H9 (cell line): Measurements from ENCODE around the gene GABARAP. TPM values are rescaled to one million over a fixed set of nuclear protein-coding genes. Genes with fewer than 3 reads are reported as not detected.

ENCODE experiments used
- DNase-seq: peaks from one replicate; pipeline ENCODE4 v3.0.0-alpha.2; 2017
- H2AFZ ChIP-seq: one replicate; pipeline ENCODE4 v1.6.1; 2013; ENCODE audit warnings: mild to moderate bottlenecking, low read length, control low read depth, moderate library complexity
- H2AK5ac ChIP-seq: 2 replicates; pipeline ENCODE4 v1.6.1; 2013; ENCODE audit warnings: low read length, control low read depth, mixed read lengths; ENCODE audit not compliant: insufficient read length
- H2BK120ac ChIP-seq: one replicate; pipeline ENCODE4 v1.6.1; 2013; ENCODE audit warnings: low read depth, mild to moderate bottlenecking, low read length, control low read depth, inconsistent platforms; ENCODE audit not compliant: poor library complexity, severe bottlenecking
- H2BK12ac ChIP-seq: 2 replicates; pipeline ENCODE4 v1.6.1; 2013; ENCODE audit warnings: low read length, control low read depth, mixed read lengths, low read depth; ENCODE audit not compliant: insufficient read length
- H2BK15ac ChIP-seq: 2 replicates; pipeline ENCODE4 v1.6.1; 2013; ENCODE audit warnings: low read depth, low read length, control low read depth
- H2BK20ac ChIP-seq: one replicate; pipeline ENCODE4 v1.6.1; 2013; ENCODE audit warnings: low read depth, mild to moderate bottlenecking, low read length, control low read depth, inconsistent platforms; ENCODE audit not compliant: poor library complexity, severe bottlenecking
- H2BK5ac ChIP-seq: 2 replicates; pipeline ENCODE4 v1.6.1; 2013; ENCODE audit warnings: low read length, control low read depth, mixed read lengths; ENCODE audit not compliant: insufficient read length
- H3K14ac ChIP-seq: 2 replicates; pipeline ENCODE4 v1.6.1; 2013; ENCODE audit warnings: low read length, control low read depth; ENCODE audit not compliant: insufficient read depth
- H3K18ac ChIP-seq: 2 replicates; pipeline ENCODE4 v1.6.1; 2013; ENCODE audit warnings: low read depth, mild to moderate bottlenecking, mixed read lengths, low read length, control low read depth; ENCODE audit not compliant: insufficient read length
- H3K23ac ChIP-seq: 2 replicates; pipeline ENCODE4 v1.6.1; 2013; ENCODE audit warnings: low read length, control low read depth, mixed read lengths, low read depth; ENCODE audit not compliant: insufficient read length
- H3K23me2 ChIP-seq: 2 replicates; pipeline ENCODE4 v1.6.1; 2013; ENCODE audit warnings: low read depth, mild to moderate bottlenecking, mixed read lengths, low read length, control low read depth; ENCODE audit not compliant: insufficient read length, poor library complexity, severe bottlenecking
- H3K27ac ChIP-seq: 2 replicates; pipeline ENCODE4 v1.5.1; 2013; ENCODE audit warnings: low read length, control low read depth, mixed read lengths, low read depth; ENCODE audit not compliant: insufficient read length
- H3K27me3 ChIP-seq: 2 replicates; pipeline ENCODE4 v1.6.1; 2013; ENCODE audit warnings: low read length, control low read depth, inconsistent platforms; ENCODE audit not compliant: insufficient read depth
- H3K4ac ChIP-seq: 2 replicates; pipeline ENCODE4 v1.6.1; 2013; ENCODE audit warnings: low read depth, mild to moderate bottlenecking, control low read depth, inconsistent platforms, low read length, moderate library complexity
- H3K4me1 ChIP-seq: 2 replicates; pipeline ENCODE4 v1.6.1; 2013; ENCODE audit warnings: low read length, control low read depth, inconsistent platforms; ENCODE audit not compliant: insufficient read depth
- H3K4me2 ChIP-seq: 2 replicates; pipeline ENCODE4 v1.6.1; 2013; ENCODE audit warnings: low read length, control low read depth, mixed read lengths; ENCODE audit not compliant: insufficient read length, insufficient read depth
- H3K56ac ChIP-seq: 2 replicates; pipeline ENCODE4 v1.6.1; 2013; ENCODE audit warnings: low read depth, mild to moderate bottlenecking, mixed read lengths, low read length, control low read depth; ENCODE audit not compliant: insufficient read length
- H3K79me1 ChIP-seq: 2 replicates; pipeline ENCODE4 v1.6.1; 2013; ENCODE audit warnings: low read depth, mild to moderate bottlenecking, moderate library complexity, low read length, control low read depth, inconsistent platforms; ENCODE audit not compliant: insufficient read depth, poor library complexity, severe bottlenecking
- H3K79me2 ChIP-seq: 2 replicates; pipeline ENCODE4 v1.6.1; 2013; ENCODE audit warnings: low read length, control low read depth, inconsistent platforms; ENCODE audit not compliant: insufficient read depth
- H3K9ac ChIP-seq: 2 replicates; pipeline ENCODE4 v1.6.1; 2013; ENCODE audit warnings: low read length, control low read depth, mixed read lengths; ENCODE audit not compliant: insufficient read length; ENCODE audit errors: extremely low read depth
- H3K9me3 ChIP-seq: one replicate; pipeline ENCODE4 v1.6.1; 2013; ENCODE audit warnings: low read depth, low read length, inconsistent platforms; ENCODE audit not compliant: control insufficient read depth
- H3T11ph ChIP-seq: one replicate; pipeline ENCODE4 v1.6.1; 2013; ENCODE audit warnings: mild to moderate bottlenecking, low read length, control low read depth, inconsistent platforms
- H4K20me1 ChIP-seq: one replicate; pipeline ENCODE4 v1.6.1; 2013; ENCODE audit not compliant: control insufficient read depth, insufficient read length, insufficient read depth
- H4K5ac ChIP-seq: 2 replicates; pipeline ENCODE4 v1.6.1; 2013; ENCODE audit warnings: low read depth, mild to moderate bottlenecking, mixed read lengths, low read length, control low read depth; ENCODE audit not compliant: insufficient read length
- H4K8ac ChIP-seq: replicated peaks from 2 replicates; pipeline ENCODE4 v1.6.1; 2013; ENCODE audit warnings: low read length, control low read depth, mixed read lengths, low read depth; ENCODE audit not compliant: insufficient read length
- H4K91ac ChIP-seq: 2 replicates; pipeline ENCODE4 v1.6.1; 2013; ENCODE audit warnings: low read depth, mild to moderate bottlenecking, moderate library complexity, mixed read lengths, low read length, control low read depth; ENCODE audit not compliant: insufficient read length
- H3K27ac Mint-ChIP-seq, 3 experiments: 2 replicates in 2 of 3; 3 replicates in 1 of 3; pipeline ENCODE4 v1.8.0; 2020 to 2021; ENCODE audit warnings: mixed read lengths in 3 of 3, mild to moderate bottlenecking in 1 of 3, moderate library complexity in 1 of 3
- H3K27me3 Mint-ChIP-seq: 2 replicates; pipeline ENCODE4 v1.8.0; 2021; ENCODE audit warnings: low read depth, mild to moderate bottlenecking, moderate library complexity, mixed read lengths
- H3K36me3 Mint-ChIP-seq, 3 experiments: 2 replicates in 2 of 3; 3 replicates in 1 of 3; pipeline ENCODE4 v1.8.0; 2020 to 2021; ENCODE audit warnings: low read depth in 3 of 3, mixed read lengths in 3 of 3; ENCODE audit not compliant: insufficient read depth in 1 of 3
- H3K4me1 Mint-ChIP-seq, 2 experiments: 2 replicates each; pipeline ENCODE4 v1.8.0; 2020; ENCODE audit warnings: mixed read lengths in 2 of 2
- H3K4me3 Mint-ChIP-seq, 2 experiments: 2 replicates in 1 of 2; 3 replicates in 1 of 2; pipeline ENCODE4 v1.8.0; 2020 to 2021; ENCODE audit warnings: mild to moderate bottlenecking in 2 of 2, mixed read lengths in 2 of 2, moderate library complexity in 1 of 2
- H3K9me3 Mint-ChIP-seq, 2 experiments: 2 replicates in 1 of 2; 3 replicates in 1 of 2; pipeline ENCODE4 v1.8.0; 2020; ENCODE audit warnings: mild to moderate bottlenecking in 2 of 2, mixed read lengths in 2 of 2, moderate library complexity in 1 of 2
- CTCF ChIP-seq: fragments of 200-600 bp; sonication (generic); conservative IDR thresholded peaks from 3 replicates; pipeline ENCODE4 v1.8.0; 2021; ENCODE audit warnings: antibody characterized with exemption, mild to moderate bottlenecking
- WGBS: extraction: QIAGEN DNeasy Blood & Tissue Kit; methylation state at CpG from one replicate; pipeline ENCODE4 v1.1.7; 2013; ENCODE audit warnings: missing lambda C conversion rate, low lambda C conversion rate, mixed read lengths; ENCODE audit not compliant: insufficient read length; ENCODE audit errors: extremely low coverage; 5-methylcytosine and 5-hydroxymethylcytosine counted together
- total RNA-seq: library from RNA; stranded (reverse); gene quantifications from 2 replicates; pipeline ENCODE4 v1.2.1, GENCODE V29; 2021

The GABARAP gene
- total RNA-seq, 1 experiment from 2014 or later = 261 TPM

GRCh38 chr17:7205561-7205960, 36.7 kb downstream of the GABARAP start:
- peaks cover 20 to 33% (median 24%) of the 10 kb centered on the region in 3 experiments for H3K36me3 Mint-ChIP-seq
- H3K18ac ChIP-seq = no peak overlapping the region
- no peak overlapping the region for H2BK20ac ChIP-seq
- no peak for TF ChIP-seq CTCF
- no peak overlapping the region for H4K8ac ChIP-seq
- H2BK15ac ChIP-seq = no peak overlapping the region
- no peak overlapping the region for H3K23ac ChIP-seq
- no peak overlapping the region for H2AK5ac ChIP-seq
- H3K4me3 Mint-ChIP-seq = peak overlapping the region; percentile 66 to 83
- no peak for DNase-seq
- no peaks in the 10 kb centered on the region for H3K79me1 ChIP-seq
- H2BK12ac ChIP-seq = no peak overlapping the region
- no peak overlapping the region for H2BK5ac ChIP-seq
- H2BK120ac ChIP-seq = no peak overlapping the region
- H2AFZ ChIP-seq = no peak overlapping the region
- H3T11ph ChIP-seq = no peak overlapping the region
- H3K4me1 Mint-ChIP-seq = peaks cover 33 to 56% of the 10 kb centered on the region in 2 experiments
- H3K4me2 ChIP-seq = peak overlapping the region; percentile 63
- H3K27ac ChIP-seq = no peak overlapping the region
- no peak overlapping the region for H4K91ac ChIP-seq
- H3K79me2 ChIP-seq = no peaks in the 10 kb centered on the region
- H3K14ac ChIP-seq = no peak overlapping the region
- H4K5ac ChIP-seq = no peak overlapping the region
- no peaks in the 10 kb centered on the region for H3K9me3 ChIP-seq
- H3K56ac ChIP-seq = no peak overlapping the region
- H3K9ac ChIP-seq = no peak overlapping the region
- WGBS = no CpG with 5 or more reads among the region's 15 CpGs
- H3K4me1 ChIP-seq = peaks cover 9% of the 10 kb centered on the region; the same call in 1 of the 2 replicates
- H3K4ac ChIP-seq = no peak overlapping the region
- no peaks in the 10 kb centered on the region for H3K27me3 ChIP-seq
- peak overlapping the region in 2 of 3 experiments; percentile 92 to 97; a peak in 5 of 7 replicates for H3K27ac Mint-ChIP-seq
- H3K9me3 Mint-ChIP-seq = no peaks in the 10 kb centered on the region
- peaks cover 5% of the 10 kb centered on the region for H3K23me2 ChIP-seq
- H4K20me1 ChIP-seq = no peaks in the 10 kb centered on the region
- H3K27me3 Mint-ChIP-seq = no peaks in the 10 kb centered on the region; the same call in none of the 2 replicates
